Ramos (cell line): ENCODE data around the gene MYO1A.
"Not testable (repeated sequence)": the region's sequence is repeated elsewhere in the genome, so short reads cannot be mapped to it uniquely, and the experiment has no call there.

ENCODE experiments used
- in situ Hi-C: fragments of 300-500 bp; cut with MboI; formaldehyde crosslinking; loops from one replicate; pipeline ENCODE4 v1.14.3; 2022; ENCODE audit warnings: low sequenced_read_pairs; ENCODE audit not compliant: unreplicated experiment

The MYO1A gene

GRCh38 chr12:57087691-57088353 lies 37.9 kb upstream of the MYO1A start:
- in situ Hi-C loops: no loop called here

- in situ Hi-C loops: no loop called here
These were observed 37.2 kb upstream of the MYO1A start for GRCh38 chr12:57087010-57087690.

GRCh38 chr12:57086493-57087009 lies 36.6 kb upstream of the MYO1A start:
- in situ Hi-C loops: no loop called here

GRCh38 chr12:57085999-57086492 lies 36.1 kb upstream of the MYO1A start:
- in situ Hi-C loops: no loop called here

- in situ Hi-C loops: no loop called here
These were observed 30.9 kb upstream of the MYO1A start for GRCh38 chr12:57080855-57081254.

GRCh38 chr12:57079821-57080220 lies 29.9 kb upstream of the MYO1A start:
- in situ Hi-C loops: no loop called here

- in situ Hi-C loops: no loop called here
These were observed 28.8 kb upstream of the MYO1A start, which contains the start of gene NEMP1 for GRCh38 chr12:57078519-57079404. Gene NEMP1, minus strand, starts transcription at chr12:57078791. Its CDS starts 46 bp downstream, at chr12:57078745.

GRCh38 chr12:57073566-57074450 lies 23.9 kb upstream of the MYO1A start:
- in situ Hi-C loops: not testable (repeated sequence)

- in situ Hi-C loops: no loop called here
These were observed 22.7 kb upstream of the MYO1A start for GRCh38 chr12:57072661-57073060.

GRCh38 chr12:57069523-57069922 lies 19.6 kb upstream of the MYO1A start:
- in situ Hi-C loops: no loop called here

GRCh38 chr12:57066245-57066644 lies 16.3 kb upstream of the MYO1A start:
- in situ Hi-C loops: no loop called here

- in situ Hi-C loops: no loop called here
These were observed 14.2 kb upstream of the MYO1A start for GRCh38 chr12:57063991-57064685.

- in situ Hi-C loops: no loop called here
These were observed 8.5 kb upstream of the MYO1A start for GRCh38 chr12:57058454-57058853.

- in situ Hi-C loops: no loop called here
These were observed 7.3 kb upstream of the MYO1A start for GRCh38 chr12:57057067-57057751.

GRCh38 chr12:57055824-57056223 lies 5.9 kb upstream of the MYO1A start:
- in situ Hi-C loops: no loop called here

- in situ Hi-C loops: not testable (repeated sequence)
These were observed 4.0 kb upstream of the MYO1A start for GRCh38 chr12:57053901-57054300.

GRCh38 chr12:57053146-57053545 lies 3.2 kb upstream of the MYO1A start:
- in situ Hi-C loops: not testable (repeated sequence)

GRCh38 chr12:57051011-57051410 lies 1.1 kb upstream of the MYO1A start:
- in situ Hi-C loops: no loop called here

GRCh38 chr12:57049119-57049446 lies 846 bp downstream of the MYO1A start:
- in situ Hi-C loops: no loop called here
